Neuronal stem cell (in vitro differentiated cells): ENCODE results near the gene GRIA4.

Source experiments
- DNase-seq: peaks from one replicate; pipeline ENCODE4 v3.0.0-alpha.2; 2013; ENCODE audit warnings: low spot score
- H2AFZ ChIP-seq: one replicate; pipeline ENCODE4 v1.6.1; 2013; ENCODE audit warnings: mild to moderate bottlenecking, low read length, inconsistent platforms
- H2AK5ac ChIP-seq: 2 replicates; pipeline ENCODE4 v1.6.1; 2013; ENCODE audit warnings: low read depth, mild to moderate bottlenecking, inconsistent platforms, low read length, moderate library complexity, mixed read lengths
- H2BK120ac ChIP-seq: 2 replicates; pipeline ENCODE4 v1.6.1; 2013; ENCODE audit warnings: low read depth, mild to moderate bottlenecking, inconsistent platforms, low read length, moderate library complexity, mixed read lengths
- H2BK12ac ChIP-seq: one replicate; pipeline ENCODE4 v1.6.1; 2013; ENCODE audit warnings: low read length, inconsistent platforms
- H2BK15ac ChIP-seq: 2 replicates; pipeline ENCODE4 v1.6.1; 2013; ENCODE audit warnings: mild to moderate bottlenecking, low read length, inconsistent platforms, mixed read lengths
- H2BK5ac ChIP-seq: one replicate; pipeline ENCODE4 v1.6.1; 2013; ENCODE audit warnings: inconsistent platforms, mild to moderate bottlenecking, low read length, moderate library complexity
- H3K14ac ChIP-seq: one replicate; pipeline ENCODE4 v1.6.1; 2013; ENCODE audit warnings: low read length, inconsistent platforms
- H3K18ac ChIP-seq: 2 replicates; pipeline ENCODE4 v1.6.1; 2013; ENCODE audit warnings: low read length, inconsistent platforms
- H3K23ac ChIP-seq: 2 replicates; pipeline ENCODE4 v1.6.1; 2013; ENCODE audit warnings: low read depth, mild to moderate bottlenecking, mixed read lengths, low read length, inconsistent platforms; ENCODE audit not compliant: poor library complexity
- H3K27ac ChIP-seq: replicated peaks from 3 replicates; pipeline ENCODE4 v1.5.1; 2013; ENCODE audit warnings: low read length, inconsistent platforms
- H3K27me3 ChIP-seq, 3 experiments: 2 replicates each; pipeline ENCODE4 v1.6.1; 2013; ENCODE audit warnings: low read length in 3 of 3, mild to moderate bottlenecking in 2 of 3, inconsistent platforms in 1 of 3, low read depth in 1 of 3, mixed read lengths in 1 of 3, moderate library complexity in 1 of 3; ENCODE audit not compliant: control insufficient read depth in 3 of 3, insufficient read depth in 3 of 3
- H3K36me3 ChIP-seq, 2 donors: replicated peaks in 1 of 2; 2 replicates each; pipeline ENCODE4 v1.6.1; 2013; ENCODE audit warnings: low read length in 2 of 2; ENCODE audit not compliant: control insufficient read depth in 2 of 2, insufficient read depth in 2 of 2
- H3K4ac ChIP-seq: 2 replicates; pipeline ENCODE4 v1.6.1; 2013; ENCODE audit warnings: inconsistent platforms, mild to moderate bottlenecking, low read length, moderate library complexity
- H3K4me1 ChIP-seq, 2 donors: 1 replicate in 1 of 2; 2 replicates in 1 of 2; pipeline ENCODE4 v1.6.1; 2013; ENCODE audit warnings: low read length in 2 of 2, low read depth in 1 of 2; ENCODE audit not compliant: control insufficient read depth in 2 of 2, insufficient read depth in 1 of 2
- H3K4me2 ChIP-seq: one replicate; pipeline ENCODE4 v1.6.1; 2013; ENCODE audit warnings: mild to moderate bottlenecking, low read length, inconsistent platforms; ENCODE audit not compliant: insufficient read depth, poor library complexity, severe bottlenecking
- H3K4me3 ChIP-seq, 2 donors: 2 replicates each; pipeline ENCODE4 v1.5.1; 2013; ENCODE audit warnings: low read length in 2 of 2, mild to moderate bottlenecking in 2 of 2, inconsistent platforms in 1 of 2, moderate library complexity in 1 of 2
- H3K79me1 ChIP-seq: one replicate; pipeline ENCODE4 v1.6.1; 2013; ENCODE audit warnings: low read depth, mild to moderate bottlenecking, inconsistent platforms, low read length, moderate library complexity
- H3K9ac ChIP-seq: one replicate; pipeline ENCODE4 v1.6.1; 2013; ENCODE audit warnings: mild to moderate bottlenecking, low read depth, low read length, inconsistent platforms; ENCODE audit not compliant: poor library complexity
- H3K9me3 ChIP-seq, 2 donors: replicated peaks in 1 of 2; 2 replicates each; pipeline versions ENCODE3 to v1.6.1; 2013; ENCODE audit warnings: low read length in 2 of 2, mild to moderate bottlenecking in 2 of 2, inconsistent platforms in 1 of 2, low read depth in 1 of 2, mixed read lengths in 1 of 2, moderate library complexity in 1 of 2; ENCODE audit not compliant: control insufficient read depth in 2 of 2, insufficient read depth in 1 of 2
- H4K8ac ChIP-seq: one replicate; pipeline ENCODE4 v1.6.1; 2013; ENCODE audit warnings: low read depth, mild to moderate bottlenecking, inconsistent platforms, low read length, moderate library complexity
- H4K91ac ChIP-seq: one replicate; pipeline ENCODE4 v1.6.1; 2013; ENCODE audit warnings: low read length, low read depth, mild to moderate bottlenecking, inconsistent platforms; ENCODE audit not compliant: poor library complexity
- whole genome bisulfite sequencing, 2 donors: extraction: QIAGEN DNeasy Blood & Tissue Kit; methylation state at CpG; one replicate each; pipeline ENCODE4 v1.1.7; 2013; ENCODE audit warnings: missing lambda C conversion rate in 2 of 2, mixed read lengths in 1 of 2; ENCODE audit not compliant: insufficient read length in 2 of 2, insufficient replicate concordance in 1 of 2; ENCODE audit errors: extremely low coverage in 2 of 2; 5-methylcytosine and 5-hydroxymethylcytosine counted together

The GRIA4 gene

DNA sequence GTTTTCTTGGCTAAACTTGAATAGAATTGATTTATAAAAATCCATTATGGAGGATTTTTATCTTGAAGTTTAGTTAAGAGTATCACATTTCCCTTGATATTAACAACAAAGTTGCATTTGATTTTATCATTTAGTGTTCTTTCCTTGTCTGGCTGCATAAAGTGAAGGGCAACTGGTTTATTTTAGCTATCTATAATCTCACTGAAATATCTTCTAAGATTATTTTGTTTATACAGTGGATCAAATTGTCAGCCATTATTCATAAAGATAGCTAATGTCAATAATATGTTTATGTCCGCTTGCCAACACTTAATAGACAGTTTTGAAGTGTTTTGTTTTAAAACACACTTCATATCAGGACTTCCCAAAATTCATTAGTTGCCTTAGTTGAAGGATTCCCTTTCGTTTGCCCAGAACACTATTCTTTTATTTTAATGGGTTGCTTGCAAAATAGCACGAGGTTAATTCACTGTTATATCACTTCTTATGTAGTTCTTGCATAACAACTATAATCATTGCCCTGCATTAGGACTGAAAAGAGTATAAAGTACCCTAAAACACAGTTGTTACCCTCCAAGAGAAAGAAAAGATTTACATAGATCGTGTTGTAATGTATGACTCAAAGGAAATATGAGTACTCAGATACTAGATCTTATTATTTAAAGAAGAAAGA is 339.2 kb downstream of the GRIA4 start:
- Histone ChIP-seq H3K27ac (no peak overlapping the region), H3K4me1 (no peaks in the 10 kb centered on the region), H3K36me3 (no peaks in the 10 kb centered on the region), H3K79me1 (no peaks in the 10 kb centered on the region), H3K9ac (no peak overlapping the region), H4K91ac (no peak overlapping the region), H3K27me3 (no peaks in the 10 kb centered on the region), H3K9me3 (no peaks in the 10 kb centered on the region), H3K4me3 (no peak overlapping the region), H2BK15ac (no peak overlapping the region), H3K23ac (no peak overlapping the region), H2BK12ac (no peak overlapping the region), H3K14ac (no peak overlapping the region), H2AK5ac (no peak overlapping the region), H2BK5ac (no peak overlapping the region), H3K18ac (no peak overlapping the region), H2AFZ (no peak overlapping the region), H4K8ac (no peak overlapping the region), H3K4me2 (no peak overlapping the region), H3K4ac (no peak overlapping the region), H2BK120ac (no peak overlapping the region)
- no CpG with 5 or more reads among the region's 4 CpGs for WGBS, 2 donors
- no peak for DNase-seq

DNA sequence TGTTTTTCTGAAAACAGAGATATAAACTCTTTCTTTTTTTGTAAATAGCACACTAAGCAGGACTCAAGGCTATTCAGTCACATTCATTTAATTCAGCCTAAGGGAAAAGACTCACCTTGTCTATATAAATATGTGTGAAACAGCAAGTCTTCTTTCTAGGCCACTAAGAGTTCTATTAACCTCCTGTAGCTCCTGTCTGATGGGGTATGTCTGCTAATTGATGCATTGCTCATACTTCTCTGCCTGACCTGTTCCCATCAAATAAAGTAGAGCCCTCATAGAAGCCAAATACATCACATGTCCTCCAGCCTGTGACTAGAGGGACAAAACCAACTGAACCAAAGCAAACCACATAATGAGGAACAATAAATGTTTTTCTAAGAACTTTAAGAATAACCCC is 344.0 kb downstream of the GRIA4 start:
- Histone ChIP-seq H2AK5ac (no peak overlapping the region), H3K9me3 (no peaks in the 10 kb centered on the region), H3K4me2 (no peak overlapping the region), H2BK120ac (no peak overlapping the region), H4K91ac (no peak overlapping the region), H4K8ac (no peak overlapping the region), H3K27ac (no peak overlapping the region), H2BK5ac (no peak overlapping the region), H3K9ac (no peak overlapping the region), H3K79me1 (no peaks in the 10 kb centered on the region), H2AFZ (no peak overlapping the region), H3K36me3 (no peaks in the 10 kb centered on the region), H2BK15ac (no peak overlapping the region), H3K18ac (no peak overlapping the region), H3K14ac (no peak overlapping the region), H3K23ac (no peak overlapping the region), H3K4ac (no peak overlapping the region), H3K4me3 (no peak overlapping the region), H3K27me3 (no peaks in the 10 kb centered on the region), H3K4me1 (no peaks in the 10 kb centered on the region), H2BK12ac (no peak overlapping the region)
- no peak for DNase-seq

DNA sequence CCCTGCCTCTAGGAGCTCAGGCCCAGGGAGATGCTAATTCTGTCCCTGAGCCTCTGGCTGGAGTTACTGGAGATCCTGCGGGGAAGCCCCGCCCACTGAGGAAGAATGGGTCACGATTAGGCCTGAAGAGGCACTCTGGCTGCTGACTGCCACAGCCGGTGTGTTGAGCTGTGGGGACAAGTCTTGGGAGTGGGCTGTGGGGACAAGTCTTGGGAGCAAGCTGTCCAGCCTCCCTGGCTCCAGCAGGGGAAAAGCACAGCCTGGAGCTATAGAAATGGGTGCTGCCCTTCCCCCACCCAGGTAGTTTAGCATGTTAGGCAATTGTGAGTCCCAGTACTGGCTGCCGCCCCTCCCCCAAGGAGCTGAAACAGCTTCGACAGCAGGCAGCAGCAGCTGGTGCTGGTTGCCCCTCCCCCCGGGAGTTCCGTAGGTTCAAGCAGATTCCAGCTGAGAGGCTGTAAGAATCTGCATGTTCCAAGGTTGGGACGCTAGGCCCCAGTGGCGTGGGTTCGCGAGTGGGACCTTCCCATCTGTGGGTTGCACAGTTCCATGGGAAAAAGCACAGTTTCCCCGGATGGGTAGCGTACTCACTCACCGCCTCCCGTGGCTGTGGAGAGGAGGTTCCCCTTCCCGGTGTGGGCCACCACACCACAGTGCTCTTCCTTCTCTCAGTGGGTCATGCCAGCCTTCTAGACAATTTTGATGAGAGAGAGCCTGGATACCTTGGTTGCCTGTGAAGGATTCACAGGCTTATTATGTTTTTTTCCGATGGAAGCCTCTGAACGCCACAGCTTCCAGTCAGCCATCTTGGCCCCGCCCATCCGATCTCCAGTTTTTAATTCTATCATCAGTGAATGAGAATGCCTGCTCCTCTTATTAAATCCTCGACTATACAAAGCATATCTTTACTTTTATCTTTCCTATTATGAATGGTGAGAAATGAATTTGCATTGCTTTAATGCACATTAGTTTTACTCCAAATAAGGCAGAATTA is 350.7 kb downstream of the GRIA4 start:
- Histone ChIP-seq H2BK12ac (no peak overlapping the region), H3K36me3 (no peaks in the 10 kb centered on the region), H2BK5ac (no peak overlapping the region), H3K27me3 (no peaks in the 10 kb centered on the region), H3K4ac (no peak overlapping the region), H3K18ac (peak overlapping the region; percentile 92), H3K9ac (no peak overlapping the region), H2BK120ac (no peak overlapping the region), H2BK15ac (no peak overlapping the region), H3K23ac (peak overlapping the region; percentile 86), H2AK5ac (peak overlapping the region; percentile 78), H2AFZ (peak overlapping the region; percentile 79), H3K27ac (peak overlapping the region; percentile 14), H3K14ac (peak overlapping the region; percentile 56), H3K9me3 (no peaks in the 10 kb centered on the region), H3K4me1 (peaks cover 0 to 6% of the 10 kb centered on the region in 2 donors), H3K4me2 (no peak overlapping the region), H4K91ac (no peak overlapping the region), H3K4me3 (no peak overlapping the region), H4K8ac (no peak overlapping the region), H3K79me1 (no peaks in the 10 kb centered on the region)
- WGBS, 2 donors = no CpG with 5 or more reads among the region's 22 CpGs
- no peak for DNase-seq

DNA sequence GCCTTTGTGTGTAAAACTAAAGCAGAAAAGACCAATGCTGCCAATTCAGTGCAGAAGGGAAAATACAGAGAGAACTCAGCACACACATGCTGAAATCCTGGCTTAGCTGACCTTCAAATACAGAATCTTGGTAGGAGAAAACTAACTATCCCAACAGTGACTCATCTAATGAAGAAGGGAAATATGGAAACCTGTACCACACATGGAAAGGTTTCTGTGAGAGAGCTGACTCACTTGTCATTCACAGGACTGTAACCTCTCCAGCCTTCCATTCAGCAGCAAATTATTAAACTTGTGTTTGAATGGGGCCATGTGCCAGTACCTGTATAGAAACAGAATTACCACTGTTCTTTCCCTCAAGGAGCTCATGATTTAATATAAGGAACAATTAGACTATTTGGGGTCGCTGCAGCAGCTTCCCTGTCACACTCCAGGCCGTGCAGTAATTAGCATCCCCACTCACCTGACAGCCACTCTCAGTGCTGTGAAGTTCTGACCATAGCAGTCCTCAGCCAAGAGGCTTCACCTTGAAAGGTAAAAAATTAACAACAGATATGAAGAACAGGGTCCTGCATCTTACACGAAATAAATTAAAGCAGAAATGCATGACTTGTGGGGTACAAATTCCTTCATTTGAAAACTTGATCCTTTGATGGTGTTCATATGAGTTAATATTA is 358.3 kb downstream of the GRIA4 start:
- no peak overlapping the region for H3K9ac ChIP-seq
- H2BK120ac ChIP-seq = no peak overlapping the region
- H3K18ac ChIP-seq = no peak overlapping the region
- peak overlapping the region; percentile 21 for H2AFZ ChIP-seq
- no peak overlapping the region for H2AK5ac ChIP-seq
- no peak overlapping the region for H4K91ac ChIP-seq
- H3K4ac ChIP-seq = no peak overlapping the region
- no peak overlapping the region for H2BK15ac ChIP-seq
- H2BK5ac ChIP-seq = no peak overlapping the region
- H3K79me1 ChIP-seq = no peaks in the 10 kb centered on the region
- H3K4me3 ChIP-seq = no peak overlapping the region
- no peak overlapping the region for H3K14ac ChIP-seq
- no peaks in the 10 kb centered on the region for H3K4me1 ChIP-seq
- DNase-seq = no peak
- H4K8ac ChIP-seq = no peak overlapping the region
- no peaks in the 10 kb centered on the region for H3K9me3 ChIP-seq
- no peak overlapping the region for H3K27ac ChIP-seq
- H3K23ac ChIP-seq = no peak overlapping the region
- H3K27me3 ChIP-seq = no peaks in the 10 kb centered on the region
- no CpG with 5 or more reads among the region's 3 CpGs for WGBS, 2 donors
- H3K4me2 ChIP-seq = no peak overlapping the region
- H3K36me3 ChIP-seq = no peaks in the 10 kb centered on the region
- H2BK12ac ChIP-seq = no peak overlapping the region
